HG03469 (cell line): ENCODE measurements around the gene EDAR.

Experiments used
- ATAC-seq: cut with Tn5 transposase; IDR thresholded peaks from one replicate; pipeline ENCODE4 v1.9.1; 2021; ENCODE audit warnings: mild to moderate bottlenecking, moderate library complexity, moderate number of reproducible peaks; ENCODE audit not compliant: unreplicated experiment

Gene EDAR

GRCh38 chr2:108926561-108927380 lies 62.2 kb downstream of the EDAR start:
- no peak for ATAC-seq

GRCh38 chr2:108925735-108926134 lies 63.3 kb downstream of the EDAR start:
- ATAC-seq: no peak

- ATAC-seq: no peak
Measured at GRCh38 chr2:108925286-108925685, 63.7 kb downstream of the EDAR start.

- no peak for ATAC-seq
Measured at GRCh38 chr2:108924580-108925251, 64.3 kb downstream of the EDAR start.

- no peak for ATAC-seq
Measured at GRCh38 chr2:108923736-108924579, 65.1 kb downstream of the EDAR start.

- no peak for ATAC-seq
Measured at GRCh38 chr2:108923019-108923700, 65.9 kb downstream of the EDAR start.

GRCh38 chr2:108922141-108922915 lies 66.7 kb downstream of the EDAR start:
- ATAC-seq: no peak

GRCh38 chr2:108921096-108922030 lies 67.7 kb downstream of the EDAR start:
- no peak for ATAC-seq

GRCh38 chr2:108920686-108921085 lies 68.3 kb downstream of the EDAR start:
- ATAC-seq: no peak

- ATAC-seq: no peak
Measured at GRCh38 chr2:108919571-108920373, 69.2 kb downstream of the EDAR start.

- no peak for ATAC-seq
Measured at GRCh38 chr2:108918941-108919341, 70.1 kb downstream of the EDAR start.

GRCh38 chr2:108918156-108918874 lies 70.7 kb downstream of the EDAR start:
- no peak for ATAC-seq

GRCh38 chr2:108917526-108917925 lies 71.5 kb downstream of the EDAR start:
- no peak for ATAC-seq

- no peak for ATAC-seq
Measured at GRCh38 chr2:108916796-108917421, 72.1 kb downstream of the EDAR start.

- no peak for ATAC-seq
Measured at GRCh38 chr2:108916122-108916795, 72.8 kb downstream of the EDAR start.

- ATAC-seq: no peak
Measured at GRCh38 chr2:108912629-108912902, 76.5 kb downstream of the EDAR start.
